Lower lobe of right lung (tissue), 2 donors: ENCODE measurements around the gene ARAP1. TPM values are rescaled to one million over a fixed set of nuclear protein-coding genes. Genes with fewer than 3 reads are reported as not detected.

ENCODE experiments used
- ATAC-seq, 2 donors: fragments of 200-7000 bp; cut with Tn5 transposase; one replicate each; pipeline ENCODE4 v1.9.1; 2020 to 2022; ENCODE audit warnings: mild to moderate bottlenecking in 2 of 2, moderate library complexity in 2 of 2
- DNase-seq: peaks from one replicate; pipeline ENCODE4 v3.0.0-alpha.2; 2020
- H3K27ac ChIP-seq: fragments of 200-600 bp; one replicate; pipeline ENCODE4 v1.8.0; 2022
- H3K27me3 ChIP-seq: fragments of 200-600 bp; one replicate; pipeline ENCODE4 v1.8.0; 2022; ENCODE audit warnings: low read depth
- H3K36me3 ChIP-seq: fragments of 200-600 bp; one replicate; pipeline ENCODE4 v1.8.0; 2022; ENCODE audit warnings: mild to moderate bottlenecking
- H3K4me1 ChIP-seq: fragments of 200-600 bp; one replicate; pipeline ENCODE4 v1.8.0; 2022
- H3K4me3 ChIP-seq: fragments of 200-600 bp; one replicate; pipeline ENCODE4 v1.8.0; 2022; ENCODE audit warnings: mild to moderate bottlenecking
- H3K9me3 ChIP-seq: fragments of 200-600 bp; one replicate; pipeline ENCODE4 v1.8.0; 2022
- CTCF ChIP-seq: fragments of 200-600 bp; IDR thresholded peaks from one replicate; pipeline ENCODE4 v1.8.0; 2022; ENCODE audit warnings: antibody characterized with exemption, mild to moderate bottlenecking
- intact Hi-C: fragments of 100-400 bp; cut with DNase I; formaldehyde crosslinking; loops from one replicate; pipeline ENCODE4 v1.11.0; 2022
- total RNA-seq: library from RNA; stranded (reverse); fragmentation: NEBNext Ultra II Directional; extraction: Animal tissue kit (Norgen Biotek cat#: 25700); gene quantifications from one replicate; pipeline ENCODE4 v1.2.1, GENCODE V29; 2021
- donor health status: DM: no; HTN: yes; CAD: no; lungs with severe emphysema.

ARAP1 gene
- total RNA-seq, 1 donor from 2014 or later, result 276 TPM

GRCh38 chr11:72678524-72678923 lies 73.7 kb downstream of the ARAP1 start:
- intact Hi-C loops, result no loop called here
- ATAC-seq, result no peak
- Histone ChIP-seq H3K27me3 (peaks cover 43% of the 10 kb centered on the region), H3K9me3 (no peaks in the 10 kb centered on the region), H3K4me1 (peaks cover 6% of the 10 kb centered on the region), H3K36me3 (peaks cover 10% of the 10 kb centered on the region), H3K4me3 (no peak overlapping the region), H3K27ac (no peak overlapping the region)
- TF ChIP-seq CTCF, result no peak
- no peak for DNase-seq

GRCh38 chr11:72676861-72677341 lies 75.3 kb downstream of the ARAP1 start:
- Histone ChIP-seq H3K4me3 (no peak overlapping the region), H3K4me1 (peaks cover 6% of the 10 kb centered on the region), H3K27me3 (peaks cover 57% of the 10 kb centered on the region), H3K27ac (no peak overlapping the region), H3K9me3 (no peaks in the 10 kb centered on the region), H3K36me3 (no peaks in the 10 kb centered on the region)
- intact Hi-C loops, result no loop called here
- ATAC-seq, result peak; percentile 60 to 62
- peak; percentile 77 for DNase-seq
- no peak for TF ChIP-seq CTCF

GRCh38 chr11:72675221-72675620 lies 77.0 kb downstream of the ARAP1 start:
- DNase-seq (no peak), ATAC-seq (no peak)
- no peaks in the 10 kb centered on the region for H3K36me3 ChIP-seq
- H3K27me3 ChIP-seq, result peaks cover 64% of the 10 kb centered on the region
- H3K27ac ChIP-seq, result no peak overlapping the region
- no peak overlapping the region for H3K4me3 ChIP-seq
- no peaks in the 10 kb centered on the region for H3K4me1 ChIP-seq
- intact Hi-C loops, result no loop called here
- H3K9me3 ChIP-seq, result no peaks in the 10 kb centered on the region
- no peak for TF ChIP-seq CTCF

- TF ChIP-seq CTCF, result no peak
- no peaks in the 10 kb centered on the region for H3K9me3 ChIP-seq
- peaks cover 73% of the 10 kb centered on the region for H3K27me3 ChIP-seq
- H3K4me3 ChIP-seq, result no peak within 1 kb of the TSS
- peak in 1 of 2 donors; percentile 4 for ATAC-seq
- H3K27ac ChIP-seq, result no peak within 1 kb of the TSS
- intact Hi-C loops, result no loop called here
- no peaks in the 10 kb centered on the region for H3K4me1 ChIP-seq
- H3K36me3 ChIP-seq, result no peaks in the 10 kb centered on the region
- DNase-seq, result no peak
Measured at GRCh38 chr11:72673943-72674828, 78.0 kb downstream of the ARAP1 start, which contains the start of gene PDE2A. Gene PDE2A, minus strand, starts transcription at chr11:72674422. Its CDS starts 215 bp downstream, at chr11:72674207.

GRCh38 chr11:72673284-72673942 lies 78.8 kb downstream of the ARAP1 start:
- TF ChIP-seq CTCF, result no peak
- Histone ChIP-seq H3K27me3 (peaks cover 81% of the 10 kb centered on the region), H3K36me3 (no peaks in the 10 kb centered on the region), H3K9me3 (no peaks in the 10 kb centered on the region), H3K4me1 (no peaks in the 10 kb centered on the region), H3K27ac (no peak overlapping the region), H3K4me3 (no peak overlapping the region)
- intact Hi-C loops, result no loop called here
- ATAC-seq (no peak), DNase-seq (no peak)
